T-helper 22 cell (primary cell): Measurements from ENCODE around the gene PHF21B.
"Not testable (repeated sequence)": the region's sequence is repeated elsewhere in the genome, so short reads cannot be mapped to it uniquely, and the experiment has no call there.

Experiments used
- DNase-seq: peaks from one replicate; pipeline ENCODE4 v3.0.0-alpha.2; 2020; ENCODE audit warnings: low read depth

Gene PHF21B

GRCh38 chr22:44933666-44934453, 75.9 kb downstream of the PHF21B start:
- DNase-seq = no peak

- DNase-seq = no peak
Observed at GRCh38 chr22:44932493-44932892, 77.3 kb downstream of the PHF21B start.

GRCh38 chr22:44931766-44932165, 78.0 kb downstream of the PHF21B start:
- DNase-seq = no peak

GRCh38 chr22:44931077-44931540, 78.7 kb downstream of the PHF21B start:
- DNase-seq = no peak

GRCh38 chr22:44930711-44931035, 79.1 kb downstream of the PHF21B start:
- no peak for DNase-seq

- no peak for DNase-seq
Observed at GRCh38 chr22:44930016-44930710, 79.6 kb downstream of the PHF21B start.

GRCh38 chr22:44929359-44930015, 80.3 kb downstream of the PHF21B start:
- DNase-seq = no peak

GRCh38 chr22:44928711-44929358, 81.0 kb downstream of the PHF21B start:
- no peak for DNase-seq

- DNase-seq = no peak
Observed at GRCh38 chr22:44928136-44928463, 81.7 kb downstream of the PHF21B start.

- DNase-seq = no peak
Observed at GRCh38 chr22:44927463-44928135, 82.2 kb downstream of the PHF21B start.

GRCh38 chr22:44926491-44927415, 83.1 kb downstream of the PHF21B start:
- DNase-seq = no peak

GRCh38 chr22:44926124-44926475, 83.7 kb downstream of the PHF21B start:
- DNase-seq = no peak

GRCh38 chr22:44925465-44926123, 84.2 kb downstream of the PHF21B start:
- DNase-seq = no peak

GRCh38 chr22:44924710-44925109, 85.1 kb downstream of the PHF21B start:
- DNase-seq = no peak

GRCh38 chr22:44924098-44924497, 85.7 kb downstream of the PHF21B start:
- DNase-seq = no peak

- not testable (repeated sequence) for DNase-seq
Observed at GRCh38 chr22:44921766-44922165, 88.0 kb downstream of the PHF21B start.

GRCh38 chr22:44920183-44920582, 89.6 kb downstream of the PHF21B start:
- no peak for DNase-seq

GRCh38 chr22:44919691-44920090, 90.1 kb downstream of the PHF21B start:
- DNase-seq = no peak

- no peak for DNase-seq
Observed at GRCh38 chr22:44918925-44919392, 90.8 kb downstream of the PHF21B start.

- no peak for DNase-seq
Observed at GRCh38 chr22:44918166-44918924, 91.5 kb downstream of the PHF21B start.
